Smooth muscle cell of the pulmonary artery (primary cell): ENCODE results near the gene PCF11. TPM values are rescaled to one million over a fixed set of nuclear protein-coding genes. Genes with fewer than 3 reads are reported as not detected.

Source experiments
- total RNA-seq: library from RNA; depleted of rRNA; stranded (reverse); fragments of >200 nt; gene quantifications from 2 replicates; pipeline ENCODE4 v1.2.3, GENCODE V29; 2014

The PCF11 gene
- total RNA-seq: 33.2 and 36.6 TPM in 2 replicates

GRCh38 chr11:83156996-83157593, at the start of gene PCF11:
Gene PCF11 (plus strand): TSS chr11:83157131. CDS start chr11:83157440, 309 bp downstream.

GRCh38 chr11:83193315-83194280, 36.7 kb downstream of the PCF11 start, which contains the start of gene ANKRD42:
Gene ANKRD42 (plus strand): TSS chr11:83193712. CDS start chr11:83194671, 959 bp downstream.

Other genes starting within 250 kb of the PCF11 start
- 37.6 and 40.5 TPM in 2 replicates for gene RAB30, start 85.2 kb upstream of the PCF11 start, total RNA-seq
- 10.5 and 13.2 TPM in 2 replicates for gene ANKRD42, start 36.6 kb downstream of the PCF11 start, total RNA-seq
- gene CCDC90B, start 129.2 kb downstream of the PCF11 start, total RNA-seq: 51.6 and 55.9 TPM in 2 replicates